PC-3 (cell line): ENCODE results near the gene HMCN2. TPM values are rescaled to one million over a fixed set of nuclear protein-coding genes. Genes with fewer than 3 reads are reported as not detected.

ENCODE experiments used
- ATAC-seq: fragments of 200-7000 bp; cut with Tn5 transposase; 2 replicates; pipeline ENCODE4 v1.9.1; 2020; ENCODE audit warnings: mild to moderate bottlenecking, moderate library complexity
- BruUV-seq: library from RNA; stranded (reverse); fragments of 400-500 nt; replicated peaks from 2 replicates; lab custom pipeline; 2021; lab: Mats Ljungman, UMichigan
- CTCF ChIA-PET: fragments of 300-600 bp; sonication (Branson Sonifier 250); formaldehyde crosslinking; loops from one replicate; lab custom pipeline; 2022; ENCODE audit warnings: antibody characterized with exemption; lab: Charles Lee
- POLR2A ChIA-PET: fragments of 300-600 bp; sonication (Branson Sonifier 250); formaldehyde crosslinking; loops from one replicate; lab custom pipeline; 2022; ENCODE audit warnings: antibody characterized with exemption; ENCODE audit not compliant: unreplicated experiment; lab: Charles Lee
- DNase-seq: peaks from one replicate; pipeline ENCODE4 v3.0.0-alpha.2; 2015
- H2AFZ ChIP-seq: fragments of 300-600 bp; sonication (generic); 2 replicates; pipeline ENCODE4 v1.6.0; 2016; ENCODE audit warnings: antibody characterized with exemption, low read length
- H3F3A ChIP-seq: fragments of 300-600 bp; sonication (generic); one replicate; pipeline ENCODE4 v1.6.0; 2017; ENCODE audit warnings: antibody characterized with exemption, low read length, control low read depth, mild to moderate bottlenecking; ENCODE audit not compliant: unreplicated experiment
- H3K27ac ChIP-seq: fragments of 300-600 bp; sonication (generic); 2 replicates; pipeline ENCODE4 v1.5.1; 2016; ENCODE audit warnings: mild to moderate bottlenecking, low read length
- H3K27me3 ChIP-seq: fragments of 300-600 bp; sonication (generic); 2 replicates; pipeline ENCODE4 v1.6.1; 2016; ENCODE audit warnings: low read length, mixed read lengths
- H3K36me3 ChIP-seq: fragments of 300-600 bp; sonication (generic); 2 replicates; pipeline ENCODE4 v1.6.1; 2016; ENCODE audit warnings: low read depth, mixed run types, low read length, mixed read lengths
- H3K4me1 ChIP-seq: fragments of 300-600 bp; sonication (generic); 2 replicates; pipeline ENCODE4 v1.5.1; 2016; ENCODE audit warnings: low read length; ENCODE audit not compliant: insufficient read depth
- H3K4me2 ChIP-seq: fragments of 300-600 bp; sonication (generic); 2 replicates; pipeline ENCODE4 v1.6.0; 2016; ENCODE audit warnings: low read length
- H3K4me3 ChIP-seq: fragments of 300-600 bp; sonication (generic); 2 replicates; pipeline ENCODE4 v1.5.1; 2016; ENCODE audit warnings: mild to moderate bottlenecking, low read length, mixed read lengths
- H3K79me2 ChIP-seq: fragments of 300-600 bp; sonication (generic); 2 replicates; pipeline ENCODE4 v1.6.1; 2017; ENCODE audit warnings: low read length, mixed read lengths
- H3K9ac ChIP-seq: fragments of 300-600 bp; sonication (generic); 2 replicates; pipeline ENCODE4 v1.6.0; 2016; ENCODE audit warnings: mild to moderate bottlenecking, low read length
- H3K9me2 ChIP-seq: fragments of 300-600 bp; sonication (generic); replicated peaks from 2 replicates; pipeline ENCODE4 v1.6.1; 2016; ENCODE audit warnings: mixed run types, low read length, mixed read lengths
- H3K9me3 ChIP-seq: fragments of 300-600 bp; sonication (generic); 2 replicates; pipeline ENCODE4 v1.6.1; 2016; ENCODE audit warnings: low read length, mixed read lengths
- H4K20me1 ChIP-seq: fragments of 300-600 bp; sonication (generic); 2 replicates; pipeline ENCODE4 v1.6.1; 2016; ENCODE audit warnings: low read length, mixed read lengths
- CTCF ChIP-seq: fragments of 300-600 bp; sonication (generic); conservative IDR thresholded peaks from 2 replicates; pipeline ENCODE4 v1.5.1; 2017; ENCODE audit warnings: antibody characterized with exemption, low read depth, mild to moderate bottlenecking, low read length
- EZH2 ChIP-seq: fragments of 300-600 bp; sonication (generic); IDR thresholded peaks from one replicate; pipeline ENCODE4 v1.6.1; 2017; ENCODE audit warnings: antibody characterized with exemption, mild to moderate bottlenecking, low read length; ENCODE audit not compliant: unreplicated experiment
- EZH2phosphoT487 ChIP-seq: fragments of 300-600 bp; sonication (generic); IDR thresholded peaks from 2 replicates; pipeline ENCODE4 v1.6.1; 2018; ENCODE audit warnings: mild to moderate bottlenecking, antibody characterized with exemption, low read length, borderline replicate concordance
- intact Hi-C: fragments of 100-400 bp; cut with micrococcal nuclease; formaldehyde crosslinking; loops from 2 replicates; pipeline ENCODE4 v1.9.0; 2023
- total RNA-seq: library from RNA; depleted of rRNA; stranded (reverse); fragments of >200 nt; gene quantifications from 2 replicates; pipeline ENCODE4 v1.2.3, GENCODE V29; 2014

HMCN2 gene
- total RNA-seq, 1 experiment from 2014 or later: 0.11 TPM

GRCh38 chr9:130345897-130346385 lies 80.4 kb downstream of the HMCN2 start:
- no peak overlapping the region for H2AFZ ChIP-seq
- H3K9ac ChIP-seq: no peak overlapping the region
- no peaks in the 10 kb centered on the region for H3K79me2 ChIP-seq
- POLR2A ChIA-PET: no interaction called here
- intact Hi-C loops: no loop called here
- ATAC-seq (no peak), DNase-seq (no peak)
- H3K36me3 ChIP-seq: no peaks in the 10 kb centered on the region
- H3K4me1 ChIP-seq: no peaks in the 10 kb centered on the region
- H3K4me3 ChIP-seq: no peak overlapping the region
- H3K4me2 ChIP-seq: no peak overlapping the region
- no peak for TF ChIP-seq EZH2
- no peak for TF ChIP-seq EZH2phosphoT487
- no peak for TF ChIP-seq CTCF
- no peaks in the 10 kb centered on the region for H4K20me1 ChIP-seq
- CTCF ChIA-PET: no interaction called here
- H3K27me3 ChIP-seq: no peaks in the 10 kb centered on the region
- no TSS peak for BruUV-seq
- no peaks in the 10 kb centered on the region for H3K9me2 ChIP-seq
- no peak overlapping the region for H3K27ac ChIP-seq
- no peaks in the 10 kb centered on the region for H3K9me3 ChIP-seq
- no peaks in the 10 kb centered on the region for H3F3A ChIP-seq

GRCh38 chr9:130346431-130346830 lies 80.9 kb downstream of the HMCN2 start:
- CTCF ChIA-PET: no interaction called here
- DNase-seq: no peak

More at GRCh38 chr9:130346431-130346830, 80.9 kb downstream of the HMCN2 start:
- no peak overlapping the region for H3K4me2 ChIP-seq
- POLR2A ChIA-PET: no interaction called here
- TF ChIP-seq EZH2phosphoT487: no peak
- TF ChIP-seq EZH2: no peak
- no peak for TF ChIP-seq CTCF
- no peak overlapping the region for H3K4me3 ChIP-seq
- intact Hi-C loops: no loop called here
- no peaks in the 10 kb centered on the region for H4K20me1 ChIP-seq
- BruUV-seq: no TSS peak
- H3K4me1 ChIP-seq: no peaks in the 10 kb centered on the region
- H3K36me3 ChIP-seq: no peaks in the 10 kb centered on the region
- ATAC-seq: no peak
- no peaks in the 10 kb centered on the region for H3K79me2 ChIP-seq
- H2AFZ ChIP-seq: no peak overlapping the region
- H3K9me2 ChIP-seq: no peaks in the 10 kb centered on the region
- no peak overlapping the region for H3K9ac ChIP-seq
- H3K9me3 ChIP-seq: no peaks in the 10 kb centered on the region
- H3K27me3 ChIP-seq: no peaks in the 10 kb centered on the region
- no peaks in the 10 kb centered on the region for H3F3A ChIP-seq
- H3K27ac ChIP-seq: no peak overlapping the region
